Upper lobe of left lung (tissue), 6 donors: ENCODE measurements around the gene COX4I2. TPM values are rescaled to one million over a fixed set of nuclear protein-coding genes. Genes with fewer than 3 reads are reported as not detected.
"Not testable (repeated sequence)": the region's sequence is repeated elsewhere in the genome, so short reads cannot be mapped to it uniquely, and the experiment has no call there.

Experiments
- ATAC-seq, 2 donors: fragments of 200-7000 bp; cut with Tn5 transposase; one replicate each; pipeline ENCODE4 v1.9.1; 2022; ENCODE audit warnings: mild to moderate bottlenecking in 2 of 2, moderate library complexity in 2 of 2; ENCODE audit not compliant: low FRiP score in 2 of 2
- DNase-seq, 2 donors: peaks; one replicate each; pipeline ENCODE4 v3.0.0-alpha.2; 2019 to 2020
- H3K27ac ChIP-seq, 4 donors: fragments of 200-600 bp; sonication (generic); one replicate each; pipeline ENCODE4 v1.5.1; 2016 to 2019
- H3K27me3 ChIP-seq, 4 donors: fragments of 200-600 bp; sonication (generic); one replicate each; pipeline ENCODE4 v1.5.1; 2017 to 2019
- H3K36me3 ChIP-seq, 4 donors: fragments of 200-600 bp; sonication (generic); one replicate each; pipeline ENCODE4 v1.5.1; 2016 to 2019
- H3K4me1 ChIP-seq, 4 donors: fragments of 200-600 bp; sonication (generic); one replicate each; pipeline ENCODE4 v1.5.1; 2018 to 2019
- H3K4me3 ChIP-seq, 4 donors: fragments of 200-600 bp; sonication (generic); one replicate each; pipeline ENCODE4 v1.5.1; 2017 to 2019; ENCODE audit warnings: mild to moderate bottlenecking in 2 of 4, moderate library complexity in 1 of 4
- H3K9me3 ChIP-seq, 4 donors: fragments of 200-600 bp; sonication (generic); one replicate each; pipeline ENCODE4 v1.5.1; 2018 to 2019
- CTCF ChIP-seq, 6 experiments: fragments of 450-650 bp in 4 of 6; fragments of 200-600 bp in 2 of 6; sonication (generic) in 2 of 6; IDR thresholded peaks; one replicate each; pipeline ENCODE4 v1.5.1; 2016 to 2019; ENCODE audit warnings: antibody characterized with exemption in 6 of 6
- EP300 ChIP-seq, 4 donors: sonication (generic); formaldehyde crosslinking; IDR thresholded peaks; one replicate each; pipeline ENCODE4 v1.5.1; 2017; ENCODE audit warnings: antibody characterized with exemption in 4 of 4, control low read depth in 2 of 4
- POLR2A ChIP-seq, 4 donors: fragments of 450-650 bp; IDR thresholded peaks; one replicate each; pipeline ENCODE4 v1.5.1; 2016 to 2017; ENCODE audit warnings: antibody characterized with exemption in 4 of 4, mild to moderate bottlenecking in 2 of 4
- POLR2AphosphoS5 ChIP-seq, 2 donors: sonication (generic); formaldehyde crosslinking; IDR thresholded peaks; one replicate each; pipeline ENCODE4 v1.5.1; 2017; ENCODE audit warnings: antibody characterized with exemption in 2 of 2
- WGBS, 2 donors: methylation state at CpG; one replicate each; pipeline ENCODE4 v1.1.5; 2017 to 2018; 5-methylcytosine and 5-hydroxymethylcytosine counted together
- total RNA-seq, 6 donors: library from RNA; depleted of rRNA in 4 of 6; stranded (reverse); fragments of >200 nt in 4 of 6; gene quantifications; one replicate each; pipeline versions ENCODE4 v1.1.0 to v1.2.1, GENCODE V29; 2016 to 2021
- donor health status: DM: no; HTN: no; CAD: no; lungs with moderate emphysema.
- donor health status: DM: no; HTN: yes; CAD: no; lungs with severe emphysema.

COX4I2 gene
- total RNA-seq, 6 donors from 2014 or later, result 1.9 to 24.3 (median 13.5) TPM

- peaks cover 0 to 35% (median 21%) of the 10 kb centered on the region in 4 donors for H3K36me3 ChIP-seq
- TF ChIP-seq POLR2AphosphoS5 (IDR thresholded peaks at IDR 0.05) (peak in 1 of 2 donors; percentile 45), POLR2A (IDR thresholded peaks at IDR 0.05) (peak in 1 of 4 donors; percentile 66), EP300 (IDR thresholded peaks at IDR 0.05) (peak in 1 of 4 donors; percentile 75), CTCF (IDR thresholded peaks at IDR 0.05) (peak in 2 of 6 experiments; percentile 21 to 23)
- no peaks in the 10 kb centered on the region for H3K9me3 ChIP-seq
- H3K27me3 ChIP-seq, result no peaks in the 10 kb centered on the region
- H3K4me1 ChIP-seq, result peaks cover 86 to 95% (median 93%) of the 10 kb centered on the region in 4 donors
- H3K4me3 ChIP-seq, result no peak overlapping the region
- H3K27ac ChIP-seq, result peak overlapping the region; percentile 76 to 90 (median 89)
- 61 to 71% methylated on average over 7 of the region's 7 CpGs for WGBS, 2 donors
- ATAC-seq, result peak; percentile 58 to 65
- peak in 1 of 2 donors; percentile 72 for DNase-seq
These were observed 28.7 kb downstream of the COX4I2 start for GRCh38 chr20:31666258-31667042.

GRCh38 chr20:31667315-31668285 is 29.9 kb downstream of the COX4I2 start:
- peak overlapping the region; percentile 76 to 90 (median 89) for H3K27ac ChIP-seq

GRCh38 chr20:31668944-31669343 is 31.2 kb downstream of the COX4I2 start:
- Histone ChIP-seq H3K4me1 (peaks cover 90 to 98% (median 97%) of the 10 kb centered on the region in 4 donors), H3K36me3 (peaks cover 0 to 42% (median 19%) of the 10 kb centered on the region in 4 donors), H3K27ac (peak overlapping the region; percentile 76 to 90 (median 89))
- ATAC-seq, H3K4me3 ChIP-seq, H3K27me3 ChIP-seq, H3K9me3 ChIP-seq, DNase-seq: not testable (repeated sequence)
- WGBS, 2 donors, result 95 to 100% methylated on average over 2 of the region's 2 CpGs

More at GRCh38 chr20:31667315-31668285, 29.9 kb downstream of the COX4I2 start:
- TF ChIP-seq CTCF (IDR thresholded peaks at IDR 0.05), result no peak
- TF ChIP-seq POLR2AphosphoS5 (IDR thresholded peaks at IDR 0.05), result no peak
- no peak for TF ChIP-seq POLR2A (IDR thresholded peaks at IDR 0.05)
- TF ChIP-seq EP300 (IDR thresholded peaks at IDR 0.05), result no peak
- H3K4me3 ChIP-seq, result no peak overlapping the region
- H3K9me3 ChIP-seq, result no peaks in the 10 kb centered on the region
- ATAC-seq, result peak in 1 of 2 donors; percentile 50
- 66 to 77% methylated on average over 15 of the region's 15 CpGs for WGBS, 2 donors
- peaks cover 83 to 95% (median 93%) of the 10 kb centered on the region in 4 donors for H3K4me1 ChIP-seq
- no peaks in the 10 kb centered on the region for H3K27me3 ChIP-seq
- DNase-seq, result no peak
- H3K36me3 ChIP-seq, result peaks cover 0 to 40% (median 21%) of the 10 kb centered on the region in 4 donors

- TF ChIP-seq CTCF (IDR thresholded peaks at IDR 0.05) (no peak), EP300 (IDR thresholded peaks at IDR 0.05) (no peak), POLR2AphosphoS5 (IDR thresholded peaks at IDR 0.05) (no peak), POLR2A (IDR thresholded peaks at IDR 0.05) (no peak)
- H3K4me1 ChIP-seq, result peaks cover 90 to 98% (median 97%) of the 10 kb centered on the region in 4 donors
- peak overlapping the region; percentile 76 to 90 (median 89) for H3K27ac ChIP-seq
- H3K36me3 ChIP-seq, result peaks cover 0 to 35% (median 14%) of the 10 kb centered on the region in 4 donors
- no peaks in the 10 kb centered on the region for H3K27me3 ChIP-seq
- H3K4me3 ChIP-seq, result no peak overlapping the region
- 36 to 54% methylated on average over 3 of the region's 3 CpGs for WGBS, 2 donors
- H3K9me3 ChIP-seq, result no peaks in the 10 kb centered on the region
- no peak for DNase-seq
- no peak for ATAC-seq
These were observed 32.2 kb downstream of the COX4I2 start for GRCh38 chr20:31669876-31670275.
